ENCODE results near the gene UBE2E3.

- TF ChIP-seq CTCF (conservative IDR thresholded peaks at IDR 0.05) (no peak), EZH2 (IDR thresholded peaks at IDR 0.05; ENCODE audit: low read depth) (no peak)
These were observed 20.6 kb upstream of the UBE2E3 start for GRCh38 chr2:180959787-180960186.

All from PC-9 (cell line).